ENCODE measurements around the gene CEP162. TPM values are rescaled to one million over a fixed set of nuclear protein-coding genes. Genes with fewer than 3 reads are reported as not detected.

Gene CEP162
- total and polyA plus RNA-seq, 2 experiments from 2014 or later = 2.9 to 3.0 TPM

- Histone ChIP-seq H3K4me1 (ENCODE audit: insufficient read depth) (no peaks in the 10 kb centered on the region), H3K4me3 (no peak overlapping the region), H3K9me2 (ENCODE audit: insufficient read depth) (no peaks in the 10 kb centered on the region), H3K79me2 (ENCODE audit: insufficient read depth) (no peaks in the 10 kb centered on the region), H3K36me3 (ENCODE audit: low read depth) (no peaks in the 10 kb centered on the region), H3K4me2 (ENCODE audit: unreplicated experiment) (no peak overlapping the region), H3K9ac (no peak overlapping the region), H3K9me3 (ENCODE audit: low read depth) (no peaks in the 10 kb centered on the region), H4K20me1 (ENCODE audit: insufficient read depth) (no peaks in the 10 kb centered on the region), H2AFZ (no peak overlapping the region), H3K27ac (no peak overlapping the region), H3F3A (ENCODE audit: insufficient read depth) (no peaks in the 10 kb centered on the region), H3K27me3 (replicated peaks; ENCODE audit: insufficient read depth) (0 out of 2 replicates have a peak, but pooled peaks cover 5% of the 10 kb centered on the region)
- WGBS, 2 experiments (ENCODE audit: low coverage in 1 of 2, low lambda C conversion rate in 2 of 2, missing lambda C conversion rate in 2 of 2) = 65 to 66% methylated on average over 11 of the region's 11 CpGs
- no peak for DNase-seq
- in situ Hi-C loops (cut with MboI) = no loop called here
- TF ChIP-seq EZH2phosphoT487 (IDR thresholded peaks at IDR 0.05; ENCODE audit: insufficient read depth, low read depth) (no peak), EZH2 (IDR thresholded peaks at IDR 0.05; ENCODE audit: insufficient read depth, poor library complexity, severe bottlenecking) (no peak)
Observed at GRCh38 chr6:84082689-84083265, 144.7 kb downstream of the CEP162 start.

GRCh38 chr6:84081222-84081621, 146.2 kb downstream of the CEP162 start:
- Histone ChIP-seq H3K9me2 (ENCODE audit: insufficient read depth) (no peaks in the 10 kb centered on the region), H3K79me2 (ENCODE audit: insufficient read depth) (no peaks in the 10 kb centered on the region), H3K4me2 (ENCODE audit: unreplicated experiment) (no peak overlapping the region), H3K9me3 (ENCODE audit: low read depth) (no peaks in the 10 kb centered on the region), H2AFZ (no peak overlapping the region), H4K20me1 (ENCODE audit: insufficient read depth) (no peaks in the 10 kb centered on the region), H3K4me3 (no peak overlapping the region), H3K27me3 (replicated peaks; ENCODE audit: insufficient read depth) (no peaks in the 10 kb centered on the region), H3K9ac (no peak overlapping the region), H3K4me1 (ENCODE audit: insufficient read depth) (no peaks in the 10 kb centered on the region), H3K36me3 (ENCODE audit: low read depth) (no peaks in the 10 kb centered on the region), H3K27ac (no peak overlapping the region), H3F3A (ENCODE audit: insufficient read depth) (no peaks in the 10 kb centered on the region)
- in situ Hi-C loops (cut with MboI) = no loop called here
- no peak for DNase-seq
- WGBS, 2 experiments (ENCODE audit: low coverage in 1 of 2, low lambda C conversion rate in 2 of 2, missing lambda C conversion rate in 2 of 2) = 42 to 63% methylated on average over 2 of the region's 2 CpGs
- TF ChIP-seq EZH2 (IDR thresholded peaks at IDR 0.05; ENCODE audit: insufficient read depth, poor library complexity, severe bottlenecking) (no peak), EZH2phosphoT487 (IDR thresholded peaks at IDR 0.05; ENCODE audit: insufficient read depth, low read depth) (no peak)

GRCh38 chr6:84078335-84078734, 149.1 kb downstream of the CEP162 start:
- in situ Hi-C loops (cut with MboI) = no loop called here
- H3K27ac ChIP-seq = no peak overlapping the region
- TF ChIP-seq EZH2phosphoT487 (IDR thresholded peaks at IDR 0.05; ENCODE audit: insufficient read depth, low read depth) (no peak), EZH2 (IDR thresholded peaks at IDR 0.05; ENCODE audit: insufficient read depth, poor library complexity, severe bottlenecking) (no peak)
- no peaks in the 10 kb centered on the region for H3K9me2 ChIP-seq (ENCODE audit: insufficient read depth)
- no peaks in the 10 kb centered on the region for H3K4me1 ChIP-seq (ENCODE audit: insufficient read depth)
- no peak overlapping the region for H3K4me3 ChIP-seq
- H2AFZ ChIP-seq = no peak overlapping the region
- no peaks in the 10 kb centered on the region for H4K20me1 ChIP-seq (ENCODE audit: insufficient read depth)
- H3F3A ChIP-seq (ENCODE audit: insufficient read depth) = no peaks in the 10 kb centered on the region
- no peak overlapping the region for H3K9ac ChIP-seq
- no peaks in the 10 kb centered on the region for H3K36me3 ChIP-seq (ENCODE audit: low read depth)
- no peak for DNase-seq
- no peaks in the 10 kb centered on the region for H3K79me2 ChIP-seq (ENCODE audit: insufficient read depth)
- no peaks in the 10 kb centered on the region for H3K9me3 ChIP-seq (ENCODE audit: low read depth)
- no peak overlapping the region for H3K4me2 ChIP-seq (ENCODE audit: unreplicated experiment)
- 5% methylated on average over 1 of the region's 1 CpG for WGBS, 2 experiments (ENCODE audit: low coverage in 1 of 2, low lambda C conversion rate in 2 of 2, missing lambda C conversion rate in 2 of 2)
- H3K27me3 ChIP-seq (replicated peaks; ENCODE audit: insufficient read depth) = no peaks in the 10 kb centered on the region

- in situ Hi-C loops (cut with MboI) = no loop called here
- TF ChIP-seq EZH2phosphoT487 (IDR thresholded peaks at IDR 0.05; ENCODE audit: insufficient read depth, low read depth) = no peak
- no peak for TF ChIP-seq EZH2 (IDR thresholded peaks at IDR 0.05; ENCODE audit: insufficient read depth, poor library complexity, severe bottlenecking)
- no peak overlapping the region for H3K4me2 ChIP-seq (ENCODE audit: unreplicated experiment)
Observed at GRCh38 chr6:84077645-84078044, 149.8 kb downstream of the CEP162 start.

More at GRCh38 chr6:84077645-84078044, 149.8 kb downstream of the CEP162 start:
- no peaks in the 10 kb centered on the region for H3K36me3 ChIP-seq (ENCODE audit: low read depth)
- no peak overlapping the region for H3K9ac ChIP-seq
- DNase-seq = no peak
- no peaks in the 10 kb centered on the region for H3K9me3 ChIP-seq (ENCODE audit: low read depth)
- H3K4me3 ChIP-seq = no peak overlapping the region
- H4K20me1 ChIP-seq (ENCODE audit: insufficient read depth) = no peaks in the 10 kb centered on the region
- H2AFZ ChIP-seq = no peak overlapping the region
- H3K9me2 ChIP-seq (ENCODE audit: insufficient read depth) = no peaks in the 10 kb centered on the region
- no peak overlapping the region for H3K27ac ChIP-seq
- 27 to 47% methylated on average over 2 of the region's 2 CpGs for whole genome bisulfite sequencing, 2 experiments (ENCODE audit: low coverage in 1 of 2, low lambda C conversion rate in 2 of 2, missing lambda C conversion rate in 2 of 2)
- no peaks in the 10 kb centered on the region for H3K4me1 ChIP-seq (ENCODE audit: insufficient read depth)
- H3F3A ChIP-seq (ENCODE audit: insufficient read depth) = no peaks in the 10 kb centered on the region
- H3K79me2 ChIP-seq (ENCODE audit: insufficient read depth) = no peaks in the 10 kb centered on the region
- no peaks in the 10 kb centered on the region for H3K27me3 ChIP-seq (replicated peaks; ENCODE audit: insufficient read depth)

Data from GM23248 (cell line).